ENCODE measurements around the gene KLHL35.

The KLHL35 gene

DNA sequence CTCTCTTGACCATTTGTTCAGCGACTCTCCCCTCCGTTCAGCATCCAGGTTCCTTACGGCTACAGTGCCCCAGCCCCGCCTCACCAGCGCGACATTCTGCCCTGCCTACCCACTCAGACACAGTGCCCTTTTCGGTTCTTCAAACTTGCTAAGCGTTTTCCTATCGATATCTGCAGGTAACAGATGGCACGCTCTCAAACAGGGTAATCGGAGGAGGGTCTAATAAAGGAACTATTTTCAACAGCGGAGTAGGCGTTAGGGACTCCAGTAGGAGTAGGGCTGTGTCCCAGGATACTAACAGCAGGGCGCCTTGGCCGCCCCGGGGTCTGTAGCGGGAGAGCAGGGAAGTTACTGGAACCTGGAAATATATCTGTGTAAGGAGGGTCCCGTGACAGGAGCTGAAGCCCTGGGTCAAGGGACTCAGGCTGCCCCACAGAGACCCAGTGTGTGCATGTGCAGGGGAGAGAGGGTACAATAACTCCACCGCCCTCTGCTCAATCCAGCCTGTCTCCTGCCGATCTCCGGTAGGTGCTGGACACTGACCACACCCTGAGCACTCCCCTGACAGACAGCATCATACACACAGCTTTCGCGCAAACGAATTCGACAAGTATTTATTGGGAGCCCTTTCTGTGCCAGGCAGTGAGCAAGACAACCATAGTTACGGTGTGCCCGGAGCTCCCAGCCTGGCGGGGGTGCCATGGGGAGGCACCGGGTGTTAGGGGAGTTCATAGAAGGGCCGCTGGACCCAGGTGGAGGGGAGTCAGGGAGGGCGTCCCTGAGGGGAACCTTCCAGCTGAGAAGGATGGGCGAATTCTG lies 2.1 kb downstream of the KLHL35 start:
- Histone ChIP-seq H4K20me1 (ENCODE audit: low read depth, low read length) (no peaks in the 10 kb centered on the region), H3K9ac (ENCODE audit: low read length) (no peak overlapping the region), H2AFZ (ENCODE audit: low read depth, low read length, severe bottlenecking) (no peak overlapping the region), H3K9me2 (replicated peaks; ENCODE audit: insufficient read depth, low read length) (no peaks in the 10 kb centered on the region), H3F3A (ENCODE audit: insufficient read depth) (no peaks in the 10 kb centered on the region), H3K9me3 (ENCODE audit: insufficient read depth, low read length) (no peaks in the 10 kb centered on the region), H3K4me3 (ENCODE audit: insufficient read depth, low read length, poor library complexity, severe bottlenecking) (no peak overlapping the region), H3K4me2 (ENCODE audit: low read depth, low read length, poor library complexity, severe bottlenecking) (no peak overlapping the region), H3K27me3 (ENCODE audit: low read length) (no peaks in the 10 kb centered on the region), H3K36me3 (ENCODE audit: low read length) (no peaks in the 10 kb centered on the region), H3K79me2 (ENCODE audit: insufficient read depth, low read length) (no peaks in the 10 kb centered on the region), H3K27ac (ENCODE audit: low read depth, low read length) (no peak overlapping the region)
- TF ChIP-seq EZH2phosphoT487 (conservative IDR thresholded peaks at IDR 0.05; ENCODE audit: low read length) (no peak), CTCF (IDR thresholded peaks at IDR 0.05; ENCODE audit: insufficient read depth, low read length, poor library complexity, severe bottlenecking) (no peak)

DNA sequence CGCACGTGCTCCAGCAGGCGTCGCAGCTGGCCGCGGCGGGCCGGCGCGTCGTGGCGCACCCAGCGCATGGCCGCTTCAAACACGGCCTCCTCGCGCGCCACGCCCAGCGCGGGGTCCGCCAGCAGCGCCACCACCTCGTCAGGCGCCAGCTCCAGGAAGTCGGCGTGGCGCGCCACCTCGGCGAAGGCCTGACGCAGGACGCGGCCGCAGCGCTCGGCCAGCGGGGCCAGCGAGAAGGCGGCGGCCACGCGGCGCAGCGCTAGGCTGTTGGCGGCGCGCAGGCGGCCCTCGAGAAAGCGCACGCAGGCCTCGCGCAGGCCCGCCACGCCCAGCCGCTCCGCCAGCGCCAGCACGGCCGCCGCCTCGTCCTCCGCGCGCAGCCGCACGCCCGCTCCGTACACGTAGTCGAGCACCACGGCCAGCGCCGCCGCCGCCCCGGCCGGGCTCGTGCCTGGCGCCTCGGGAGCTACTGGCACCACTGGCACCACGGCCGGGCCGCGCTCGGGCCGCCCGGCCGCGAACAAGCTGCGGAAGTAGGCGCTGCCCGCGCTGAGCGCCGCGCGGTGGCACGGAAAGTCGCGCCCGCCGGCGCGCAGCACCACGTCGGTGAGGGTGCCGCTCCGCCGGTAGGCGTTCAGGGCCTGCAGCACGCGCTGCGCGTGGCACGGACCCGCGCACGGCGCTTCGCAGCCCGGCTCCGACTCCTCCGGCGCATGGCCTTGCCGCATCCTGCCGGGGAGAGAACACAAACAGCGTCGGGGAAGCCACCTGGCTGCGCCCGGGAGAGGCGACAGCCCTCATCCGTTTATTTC lies 2.9 kb downstream of the KLHL35 start:
- H3F3A ChIP-seq (ENCODE audit: insufficient read depth), result no peaks in the 10 kb centered on the region
- no peaks in the 10 kb centered on the region for H3K27me3 ChIP-seq (ENCODE audit: low read length)
- no peaks in the 10 kb centered on the region for H4K20me1 ChIP-seq (ENCODE audit: low read depth, low read length)
- no peak overlapping the region for H3K4me3 ChIP-seq (ENCODE audit: insufficient read depth, low read length, poor library complexity, severe bottlenecking)
- no peak overlapping the region for H2AFZ ChIP-seq (ENCODE audit: low read depth, low read length, severe bottlenecking)
- H3K9me2 ChIP-seq (replicated peaks; ENCODE audit: insufficient read depth, low read length), result no peaks in the 10 kb centered on the region
- H3K9me3 ChIP-seq (ENCODE audit: insufficient read depth, low read length), result no peaks in the 10 kb centered on the region
- no peak overlapping the region for H3K27ac ChIP-seq (ENCODE audit: low read depth, low read length)
- no peak for TF ChIP-seq CTCF (IDR thresholded peaks at IDR 0.05; ENCODE audit: insufficient read depth, low read length, poor library complexity, severe bottlenecking)
- TF ChIP-seq EZH2phosphoT487 (conservative IDR thresholded peaks at IDR 0.05; ENCODE audit: low read length), result no peak
- no peaks in the 10 kb centered on the region for H3K36me3 ChIP-seq (ENCODE audit: low read length)
- no peaks in the 10 kb centered on the region for H3K79me2 ChIP-seq (ENCODE audit: insufficient read depth, low read length)
- H3K4me2 ChIP-seq (ENCODE audit: low read depth, low read length, poor library complexity, severe bottlenecking), result no peak overlapping the region
- H3K9ac ChIP-seq (ENCODE audit: low read length), result no peak overlapping the region

- Histone ChIP-seq H3K27me3 (ENCODE audit: low read length) (no peaks in the 10 kb centered on the region), H3K79me2 (ENCODE audit: insufficient read depth, low read length) (no peaks in the 10 kb centered on the region), H2AFZ (ENCODE audit: low read depth, low read length, severe bottlenecking) (no peak overlapping the region), H4K20me1 (ENCODE audit: low read depth, low read length) (no peaks in the 10 kb centered on the region), H3K9me2 (replicated peaks; ENCODE audit: insufficient read depth, low read length) (no peaks in the 10 kb centered on the region), H3K36me3 (ENCODE audit: low read length) (no peaks in the 10 kb centered on the region), H3K9ac (ENCODE audit: low read length) (no peak overlapping the region), H3F3A (ENCODE audit: insufficient read depth) (no peaks in the 10 kb centered on the region), H3K4me2 (ENCODE audit: low read depth, low read length, poor library complexity, severe bottlenecking) (no peak overlapping the region), H3K27ac (ENCODE audit: low read depth, low read length) (no peak overlapping the region), H3K4me3 (ENCODE audit: insufficient read depth, low read length, poor library complexity, severe bottlenecking) (no peak overlapping the region), H3K9me3 (ENCODE audit: insufficient read depth, low read length) (no peaks in the 10 kb centered on the region)
- TF ChIP-seq EZH2phosphoT487 (conservative IDR thresholded peaks at IDR 0.05; ENCODE audit: low read length) (no peak), CTCF (IDR thresholded peaks at IDR 0.05; ENCODE audit: insufficient read depth, low read length, poor library complexity, severe bottlenecking) (no peak)
These were observed 3.4 kb downstream of the KLHL35 start for GRCh38 chr11:75429641-75429901.

Data from SU-DHL-6 (cell line).